Keratinocyte (primary cell): Measurements from ENCODE around the gene POFUT2. TPM values are rescaled to one million over a fixed set of nuclear protein-coding genes. Genes with fewer than 3 reads are reported as not detected.
"Not testable (repeated sequence)": the region's sequence is repeated elsewhere in the genome, so short reads cannot be mapped to it uniquely, and the experiment has no call there.

Experiments used
- DNase-seq: peaks from one replicate; pipeline ENCODE4 v3.0.0-alpha.2; 2011; ENCODE audit warnings: low read depth, missing footprints, low spot score
- FAIRE-seq: peaks from 2 replicates; lab custom pipeline; 2011; peaks lifted over from hg19 to GRCh38; lab: Jason Lieb, UNC
- H2AFZ ChIP-seq: 2 replicates; pipeline ENCODE4 v1.6.0; 2012; ENCODE audit warnings: low read length, control low read depth, inconsistent platforms; ENCODE audit not compliant: control insufficient read depth
- H3K27ac ChIP-seq: 2 replicates; pipeline ENCODE4 v1.5.1; 2011; ENCODE audit warnings: low read length; ENCODE audit not compliant: control insufficient read depth, insufficient read depth
- H3K27me3 ChIP-seq: 3 replicates; pipeline ENCODE4 v1.6.0; 2011; ENCODE audit warnings: low read length; ENCODE audit not compliant: control insufficient read depth, insufficient read depth; ENCODE audit errors: extremely low read depth
- H3K36me3 ChIP-seq, 2 experiments: 2 replicates in 1 of 2; 3 replicates in 1 of 2; pipeline ENCODE4 v1.5.1; 2011; ENCODE audit warnings: low read length in 2 of 2, mild to moderate bottlenecking in 1 of 2; ENCODE audit not compliant: control insufficient read depth in 2 of 2, insufficient read depth in 2 of 2; ENCODE audit errors: extremely low read depth in 1 of 2
- H3K4me1 ChIP-seq: 3 replicates; pipeline ENCODE4 v1.5.1; 2011; ENCODE audit warnings: low read length; ENCODE audit not compliant: control insufficient read depth, insufficient read depth; ENCODE audit errors: extremely low read depth
- H3K4me2 ChIP-seq: 3 replicates; pipeline ENCODE4 v1.6.0; 2011; ENCODE audit warnings: low read depth, low read length; ENCODE audit not compliant: control insufficient read depth, insufficient read depth; ENCODE audit errors: extremely low read depth
- H3K4me3 ChIP-seq, 3 experiments: fragments of 200-600 bp in 1 of 3; sonication (generic) in 1 of 3; 2 replicates in 2 of 3; 3 replicates in 1 of 3; pipeline ENCODE4 v1.5.1; 2011 to 2016; ENCODE audit warnings: low read length in 3 of 3, mild to moderate bottlenecking in 3 of 3, control low read depth in 2 of 3, inconsistent platforms in 1 of 3, low read depth in 1 of 3, mixed read lengths in 1 of 3, mixed run types in 1 of 3, moderate library complexity in 1 of 3; ENCODE audit not compliant: control insufficient read depth in 2 of 3, insufficient read depth in 2 of 3; ENCODE audit errors: extremely low read depth in 1 of 3
- H3K79me2 ChIP-seq: 2 replicates; pipeline ENCODE4 v1.6.0; 2012; ENCODE audit warnings: low read length; ENCODE audit not compliant: control insufficient read depth, insufficient read depth
- H3K9ac ChIP-seq: 3 replicates; pipeline ENCODE4 v1.6.0; 2011; ENCODE audit warnings: low read length; ENCODE audit not compliant: control insufficient read depth, insufficient read depth; ENCODE audit errors: extremely low read depth
- H3K9me1 ChIP-seq: 3 replicates; pipeline ENCODE4 v1.6.0; 2011; ENCODE audit warnings: low read length; ENCODE audit not compliant: control insufficient read depth, insufficient read depth; ENCODE audit errors: extremely low read depth
- H3K9me3 ChIP-seq: 2 replicates; pipeline ENCODE4 v1.5.1; 2012; ENCODE audit warnings: low read depth, low read length; ENCODE audit not compliant: control insufficient read depth
- H4K20me1 ChIP-seq: 3 replicates; pipeline ENCODE4 v1.6.0; 2011; ENCODE audit warnings: low read length; ENCODE audit not compliant: control insufficient read depth, insufficient read depth; ENCODE audit errors: extremely low read depth
- EZH2 ChIP-seq: IDR thresholded peaks from one replicate; pipeline ENCODE4 v1.6.1; 2012; ENCODE audit warnings: inconsistent platforms, mild to moderate bottlenecking, low read length, moderate library complexity
- dilution Hi-C: fragments of 300-500 bp; cut with MboI; formaldehyde crosslinking; loops from one replicate; pipeline ENCODE4 v1.7.0; 2020; ENCODE audit warnings: low sequenced_read_pairs; ENCODE audit not compliant: extremely low pct_ligation_motif_present
- polyA plus RNA-seq, 5 experiments: library from polyadenylated mRNA; depleted of rRNA in 3 of 5; stranded (reverse) in 3 of 5; stranded (forward) in 1 of 5; unstranded in 1 of 5; fragments of >200 nt; gene quantifications; 1 replicate in 1 of 5; 2 replicates in 3 of 5; 3 replicates in 1 of 5; pipeline versions ENCODE4 v1.2.1 to v1.2.3, GENCODE V29; 2011 to 2012; ENCODE audit warnings: missing spikeins in 2 of 5, low read depth in 1 of 5, low replicate concordance in 1 of 5
- TF ChIP-seq, protein P1 (sequence below), 3 experiments: IDR thresholded peaks in 1 of 3; conservative IDR thresholded peaks in 1 of 3; optimal IDR thresholded peaks in 1 of 3; 2 replicates in 2 of 3; 3 replicates in 1 of 3; pipeline versions ENCODE3 to v1.5.1; 2011; ENCODE audit warnings: low read length in 3 of 3, mild to moderate bottlenecking in 3 of 3, moderate library complexity in 2 of 3, control low read depth in 1 of 3, inconsistent platforms in 1 of 3; ENCODE audit not compliant: insufficient read depth in 2 of 3; ENCODE audit errors: extremely low read depth in 1 of 3

The POFUT2 gene
- polyA plus RNA-seq, 1 donor (not counting 4 experiments of a cell fraction or from before 2014, with no cell fraction given): 8.8 TPM

DNA sequence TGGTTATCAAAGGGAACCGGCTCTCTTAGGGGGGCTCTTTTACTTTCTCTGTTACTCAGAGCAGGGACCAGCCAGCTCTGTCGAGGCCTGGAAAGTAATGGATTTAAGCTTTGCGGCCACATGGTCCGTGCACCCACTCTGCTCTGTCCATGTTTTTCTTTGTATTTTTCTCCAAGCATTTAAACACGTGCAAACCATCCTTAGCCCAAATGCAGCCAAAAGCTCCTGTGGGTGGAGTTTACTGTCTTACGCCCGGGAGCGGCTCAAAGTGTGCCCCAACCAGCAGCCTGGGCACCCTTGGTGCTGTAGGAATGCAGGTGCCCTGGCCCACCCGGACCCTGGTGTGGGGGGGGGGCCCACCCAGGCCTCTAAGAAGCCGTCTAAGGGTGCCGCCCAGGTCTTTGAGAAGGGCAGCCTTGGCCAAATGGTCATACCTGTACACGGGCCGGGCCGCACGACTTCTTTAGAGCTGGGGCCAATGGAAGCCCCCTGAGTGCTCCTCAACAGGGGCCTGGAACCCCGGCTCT is 29.2 kb upstream of the POFUT2 start:
- H3K4me2 ChIP-seq: no peak overlapping the region
- no peaks in the 10 kb centered on the region for H3K36me3 ChIP-seq
- dilution Hi-C loops: no loop called here
- no peaks in the 10 kb centered on the region for H3K9me1 ChIP-seq
- H3K4me3 ChIP-seq: no peak overlapping the region
- TF ChIP-seq EZH2: no peak
- TF ChIP-seq, protein P1, sequence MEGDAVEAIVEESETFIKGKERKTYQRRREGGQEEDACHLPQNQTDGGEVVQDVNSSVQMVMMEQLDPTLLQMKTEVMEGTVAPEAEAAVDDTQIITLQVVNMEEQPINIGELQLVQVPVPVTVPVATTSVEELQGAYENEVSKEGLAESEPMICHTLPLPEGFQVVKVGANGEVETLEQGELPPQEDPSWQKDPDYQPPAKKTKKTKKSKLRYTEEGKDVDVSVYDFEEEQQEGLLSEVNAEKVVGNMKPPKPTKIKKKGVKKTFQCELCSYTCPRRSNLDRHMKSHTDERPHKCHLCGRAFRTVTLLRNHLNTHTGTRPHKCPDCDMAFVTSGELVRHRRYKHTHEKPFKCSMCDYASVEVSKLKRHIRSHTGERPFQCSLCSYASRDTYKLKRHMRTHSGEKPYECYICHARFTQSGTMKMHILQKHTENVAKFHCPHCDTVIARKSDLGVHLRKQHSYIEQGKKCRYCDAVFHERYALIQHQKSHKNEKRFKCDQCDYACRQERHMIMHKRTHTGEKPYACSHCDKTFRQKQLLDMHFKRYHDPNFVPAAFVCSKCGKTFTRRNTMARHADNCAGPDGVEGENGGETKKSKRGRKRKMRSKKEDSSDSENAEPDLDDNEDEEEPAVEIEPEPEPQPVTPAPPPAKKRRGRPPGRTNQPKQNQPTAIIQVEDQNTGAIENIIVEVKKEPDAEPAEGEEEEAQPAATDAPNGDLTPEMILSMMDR (optimal IDR thresholded peaks at IDR 0.05 in 1 of 3, IDR thresholded peaks at IDR 0.05 in 1 of 3, conservative IDR thresholded peaks at IDR 0.05 in 1 of 3; ENCODE audit: extremely low read depth in 1 of 3, insufficient read depth in 2 of 3, low read length in 3 of 3): no peak
- H4K20me1 ChIP-seq: no peaks in the 10 kb centered on the region
- no peak for FAIRE-seq
- H2AFZ ChIP-seq: no peak overlapping the region
- H3K27ac ChIP-seq: no peak overlapping the region
- H3K27me3 ChIP-seq: peaks cover 20% of the 10 kb centered on the region
- H3K9ac ChIP-seq: no peak overlapping the region
- H3K9me3 ChIP-seq: no peaks in the 10 kb centered on the region
- no peaks in the 10 kb centered on the region for H3K79me2 ChIP-seq
- no peaks in the 10 kb centered on the region for H3K4me1 ChIP-seq
- DNase-seq: no peak

DNA sequence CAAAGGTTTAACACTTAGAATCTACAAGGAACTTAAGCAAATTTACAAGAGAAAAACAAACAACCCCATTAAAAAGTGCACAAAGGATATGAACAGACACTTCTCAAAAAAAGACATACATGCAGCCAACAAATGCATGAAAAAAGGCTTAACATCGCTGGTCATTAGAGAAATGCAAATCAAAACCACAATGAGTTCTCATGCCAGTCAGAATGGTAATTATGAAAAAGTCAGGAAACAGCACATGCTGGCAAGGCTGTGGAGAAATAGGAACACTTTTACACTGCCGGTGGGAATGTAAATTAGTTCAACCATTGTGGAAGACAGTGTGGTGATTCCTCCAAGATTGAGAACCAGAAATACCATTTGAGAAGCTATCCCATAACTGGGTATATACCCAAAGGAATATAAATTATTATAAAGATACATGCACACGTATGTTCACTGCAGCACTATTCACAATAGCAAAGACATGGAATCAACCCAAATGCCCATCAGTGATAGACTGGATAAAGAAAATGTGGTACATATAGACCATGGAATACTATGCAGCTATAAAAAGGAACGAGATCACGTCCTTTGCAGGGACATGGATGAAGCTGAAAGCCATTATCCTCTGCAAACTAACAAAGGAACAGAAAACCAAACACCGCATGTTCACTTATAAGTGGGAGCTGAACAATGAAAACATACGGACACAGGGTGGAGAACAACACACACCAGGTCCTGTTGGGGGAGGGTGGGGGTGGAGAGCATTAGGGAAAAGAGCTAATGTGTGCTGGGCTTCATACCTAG is 28.2 kb upstream of the POFUT2 start:
- H3K9me1 ChIP-seq: not testable (repeated sequence)

More for the DNA sequence above, 28.2 kb upstream of the POFUT2 start:
- H3K4me1 ChIP-seq, dilution Hi-C loops, FAIRE-seq, H3K79me2 ChIP-seq, H3K4me3 ChIP-seq, H3K4me2 ChIP-seq, DNase-seq, H3K9me3 ChIP-seq, H2AFZ ChIP-seq, H3K9ac ChIP-seq, H4K20me1 ChIP-seq, H3K27ac ChIP-seq, H3K36me3 ChIP-seq: not testable (repeated sequence)
- peaks cover 18% of the 10 kb centered on the region for H3K27me3 ChIP-seq
